ENCODE data around the gene SHTN1.

SHTN1 gene

DNA sequence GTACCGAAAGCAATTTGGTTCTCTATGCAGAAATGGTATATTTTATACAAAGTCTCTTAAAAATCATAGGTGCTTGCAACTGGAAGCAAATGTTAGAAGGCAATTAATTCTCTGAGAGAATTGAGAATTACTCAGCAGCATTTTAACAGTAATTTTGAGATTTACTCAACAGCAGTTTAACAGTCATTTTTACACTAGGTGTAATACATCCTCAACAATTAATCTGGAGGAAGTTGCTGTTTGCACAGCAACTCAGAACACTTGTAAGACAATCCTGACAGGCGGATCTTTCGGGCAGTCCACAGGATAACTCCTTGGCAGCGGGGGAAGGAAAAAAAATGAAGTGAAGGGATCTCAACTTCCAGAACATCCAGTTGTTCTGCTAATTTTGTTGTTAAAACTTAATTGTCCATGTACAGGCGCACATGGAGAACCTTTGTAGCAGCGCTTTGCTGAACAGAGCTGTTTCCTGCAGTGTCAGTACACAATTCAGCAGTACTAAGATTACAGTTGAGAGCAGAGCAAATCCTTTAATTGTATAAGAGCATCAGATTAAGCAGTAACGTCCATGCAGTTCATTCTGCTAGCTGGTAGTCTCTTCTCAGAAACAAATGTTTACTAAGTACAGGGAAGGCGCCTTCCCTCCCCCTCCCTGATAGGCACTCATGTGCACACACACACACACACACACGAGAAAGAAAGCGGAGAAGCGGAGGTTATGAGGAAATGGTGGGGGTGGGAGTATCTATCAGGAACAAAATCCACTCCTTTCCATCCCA is 111.9 kb downstream of the SHTN1 start:
- ChIA-PET POLR2A (no interaction called here), CTCF (no interaction called here)
- TF ChIP-seq, protein P1, sequence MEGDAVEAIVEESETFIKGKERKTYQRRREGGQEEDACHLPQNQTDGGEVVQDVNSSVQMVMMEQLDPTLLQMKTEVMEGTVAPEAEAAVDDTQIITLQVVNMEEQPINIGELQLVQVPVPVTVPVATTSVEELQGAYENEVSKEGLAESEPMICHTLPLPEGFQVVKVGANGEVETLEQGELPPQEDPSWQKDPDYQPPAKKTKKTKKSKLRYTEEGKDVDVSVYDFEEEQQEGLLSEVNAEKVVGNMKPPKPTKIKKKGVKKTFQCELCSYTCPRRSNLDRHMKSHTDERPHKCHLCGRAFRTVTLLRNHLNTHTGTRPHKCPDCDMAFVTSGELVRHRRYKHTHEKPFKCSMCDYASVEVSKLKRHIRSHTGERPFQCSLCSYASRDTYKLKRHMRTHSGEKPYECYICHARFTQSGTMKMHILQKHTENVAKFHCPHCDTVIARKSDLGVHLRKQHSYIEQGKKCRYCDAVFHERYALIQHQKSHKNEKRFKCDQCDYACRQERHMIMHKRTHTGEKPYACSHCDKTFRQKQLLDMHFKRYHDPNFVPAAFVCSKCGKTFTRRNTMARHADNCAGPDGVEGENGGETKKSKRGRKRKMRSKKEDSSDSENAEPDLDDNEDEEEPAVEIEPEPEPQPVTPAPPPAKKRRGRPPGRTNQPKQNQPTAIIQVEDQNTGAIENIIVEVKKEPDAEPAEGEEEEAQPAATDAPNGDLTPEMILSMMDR (IDR thresholded peaks at IDR 0.05; ENCODE audit: insufficient read depth, low read length, missing control alignments), result no peak
- H3K4me3 ChIP-seq (ENCODE audit: low read depth, low read length), result no peak overlapping the region
- no peak for DNase-seq (ENCODE audit: low read depth, low spot score)

DNA sequence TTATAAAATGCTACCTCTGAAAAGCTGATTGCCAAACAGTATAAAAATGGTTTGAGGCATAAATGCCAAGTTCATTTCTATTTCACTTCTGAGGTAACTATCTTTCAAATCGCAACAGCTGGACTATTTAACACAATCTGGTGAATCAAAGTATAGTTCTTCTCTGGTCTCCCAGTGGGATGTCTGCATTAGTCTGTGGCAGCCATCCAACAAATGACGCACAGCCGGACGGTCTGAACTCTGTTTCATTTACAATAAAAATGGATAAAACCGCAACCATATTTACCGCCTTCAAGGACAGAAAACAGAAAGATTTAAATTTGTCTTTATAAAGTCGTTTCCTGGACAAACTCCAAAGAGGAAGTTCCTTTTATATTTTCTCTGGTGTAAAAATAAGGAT is 113.8 kb downstream of the SHTN1 start:
- POLR2A ChIA-PET, result no interaction called here
- TF ChIP-seq, protein P1 (IDR thresholded peaks at IDR 0.05; ENCODE audit: insufficient read depth, low read length, missing control alignments), result no peak
- DNase-seq (ENCODE audit: low read depth, low spot score), result peak; percentile 45
- H3K4me3 ChIP-seq (ENCODE audit: low read depth, low read length), result no peak overlapping the region
- CTCF ChIA-PET, result no interaction called here

DNA sequence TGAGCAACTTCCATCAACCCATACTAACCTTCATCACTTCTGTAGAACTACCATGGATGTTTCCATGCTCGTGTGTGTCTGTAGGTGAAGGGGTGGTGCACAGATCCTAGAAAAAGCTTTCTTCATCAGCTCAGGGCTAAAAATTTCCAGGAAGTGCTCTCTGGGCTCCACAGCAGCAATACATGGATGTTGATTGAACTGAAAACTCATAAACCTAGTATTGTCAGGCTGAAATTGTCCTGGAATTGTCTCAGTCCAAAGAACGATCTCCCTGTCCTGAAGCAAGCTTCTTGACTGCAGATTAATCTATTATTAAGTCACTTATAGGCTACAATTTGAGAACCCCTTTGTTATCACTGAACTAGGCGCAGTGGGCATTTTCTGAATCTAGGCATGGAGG is 115.9 kb downstream of the SHTN1 start:
- ChIA-PET CTCF (interaction anchor here (1.3 to 1.8 kb wide), 2 partner anchors 92 to 101 kb away, joined by 3 to 8 read pairs; no protein-coding TSS in a partner anchor), POLR2A (no interaction called here)

DNA sequence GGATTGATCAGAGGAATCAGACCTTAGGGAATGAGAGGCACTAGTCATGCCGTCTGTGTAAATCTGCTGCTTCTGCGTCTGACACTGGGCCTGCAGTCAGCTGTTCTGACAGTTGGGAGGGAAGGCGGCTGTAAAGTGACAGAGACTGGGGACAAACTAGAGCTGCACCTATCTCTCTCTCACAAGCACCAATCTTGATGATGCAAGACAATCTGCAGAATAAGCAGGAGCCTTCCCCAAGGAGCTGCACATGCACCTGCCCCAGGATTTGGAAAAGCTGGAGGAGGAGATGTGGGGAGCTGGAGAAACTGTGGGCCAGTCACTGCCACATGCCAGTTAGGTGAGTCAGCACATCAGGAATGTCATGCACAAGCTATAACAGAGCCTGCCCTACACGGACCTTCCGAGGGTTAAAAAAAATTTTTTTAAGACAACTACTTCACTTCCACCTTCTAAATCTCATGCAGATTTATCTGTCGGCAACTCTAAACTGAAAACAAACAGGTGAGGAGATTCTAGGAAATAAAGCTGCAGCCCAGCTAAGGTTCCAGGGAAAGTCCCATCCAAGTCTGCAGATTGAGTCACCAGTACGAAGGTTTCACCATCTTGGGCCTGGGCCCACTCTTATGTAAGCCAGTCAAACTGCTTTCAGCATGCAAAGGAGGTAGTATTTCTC is 116.5 kb downstream of the SHTN1 start:
- TF ChIP-seq, protein P1 (IDR thresholded peaks at IDR 0.05; ENCODE audit: insufficient read depth, low read length, missing control alignments), result no peak
- ChIA-PET POLR2A (no interaction called here), CTCF (interaction anchor here (1.3 to 1.8 kb wide), 2 partner anchors 91 to 100 kb away, joined by 3 to 8 read pairs; no protein-coding TSS in a partner anchor)
- peak; percentile 37 for DNase-seq (ENCODE audit: low read depth, low spot score)
- no peak overlapping the region for H3K4me3 ChIP-seq (ENCODE audit: low read depth, low read length)

More for the DNA sequence above, 115.9 kb downstream of the SHTN1 start:
- H3K4me3 ChIP-seq (ENCODE audit: low read depth, low read length), result no peak overlapping the region
- no peak for DNase-seq (ENCODE audit: low read depth, low spot score)
- TF ChIP-seq, protein P1 (IDR thresholded peaks at IDR 0.05; ENCODE audit: insufficient read depth, low read length, missing control alignments), result no peak

DNA sequence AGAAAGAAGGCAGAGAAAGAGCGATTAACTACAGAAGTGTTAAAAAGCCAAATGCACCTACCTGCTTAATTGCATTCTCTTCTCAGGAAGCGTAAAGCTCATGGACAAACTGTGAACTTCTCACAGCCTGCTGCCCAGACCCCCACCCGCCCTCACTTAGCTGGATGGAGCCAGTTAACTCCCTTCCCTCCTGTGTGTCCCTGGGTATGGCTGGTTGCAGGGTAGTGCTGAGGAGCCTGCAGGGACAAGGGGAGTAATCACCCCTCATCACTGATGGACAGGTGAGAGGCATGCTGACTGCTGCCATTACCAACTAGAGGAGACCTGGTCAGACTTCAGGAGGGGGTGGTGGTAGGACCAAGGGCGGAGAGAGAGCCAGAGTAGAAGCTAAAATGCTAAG is 118.2 kb downstream of the SHTN1 start:
- no peak for DNase-seq (ENCODE audit: low read depth, low spot score)
- H3K4me3 ChIP-seq (ENCODE audit: low read depth, low read length), result no peak overlapping the region
- ChIA-PET CTCF (interaction anchor here (0.5 to 0.8 kb wide), 2 partner anchors 17 to 330 kb away, joined by 3 to 4 read pairs; no protein-coding TSS in a partner anchor), POLR2A (no interaction called here)
- TF ChIP-seq, protein P1 (IDR thresholded peaks at IDR 0.05; ENCODE audit: insufficient read depth, low read length, missing control alignments), result no peak

DNA sequence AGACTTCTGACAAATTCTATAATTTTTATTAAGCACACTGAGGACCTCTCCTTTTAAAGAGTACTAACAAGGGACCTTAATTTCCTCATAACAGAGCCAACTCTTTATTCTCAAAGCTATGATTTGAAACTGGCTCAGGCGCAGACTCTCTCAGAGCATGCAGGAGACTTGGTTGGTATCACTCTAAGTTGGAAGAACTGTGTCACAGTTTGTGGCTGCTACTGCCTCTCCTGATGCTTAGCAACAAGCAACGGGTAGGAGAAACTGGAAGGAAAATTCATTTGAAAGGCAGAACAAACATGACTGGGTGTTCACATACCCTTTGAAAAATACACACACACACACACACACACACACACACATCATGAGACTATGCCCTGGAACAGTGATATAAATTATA is 122.3 kb downstream of the SHTN1 start:
- ChIA-PET POLR2A (no interaction called here), CTCF (no interaction called here)
- H3K4me3 ChIP-seq (ENCODE audit: low read depth, low read length), result no peak overlapping the region
- no peak for DNase-seq (ENCODE audit: low read depth, low spot score)
- TF ChIP-seq, protein P1 (IDR thresholded peaks at IDR 0.05; ENCODE audit: insufficient read depth, low read length, missing control alignments), result no peak
